D721Med (cell line): Measurements from ENCODE around the gene LINC01488.

Experiments
- DNase-seq: peaks from one replicate; pipeline ENCODE4 v3.0.0; 2011; ENCODE audit warnings: low spot score; ENCODE audit not compliant: insufficient read length
- FAIRE-seq: peaks from 2 replicates; lab custom pipeline; 2011; peaks lifted over from hg19 to GRCh38; lab: Jason Lieb, UNC
- CTCF ChIP-seq: IDR thresholded peaks from 2 replicates; pipeline ENCODE4 v1.5.1; 2012; ENCODE audit warnings: mild to moderate bottlenecking, control low read depth; ENCODE audit not compliant: insufficient read depth; ENCODE audit errors: missing control alignments

LINC01488 gene

GRCh38 chr11:69514771-69515170, 33.3 kb downstream of the LINC01488 start:
- TF ChIP-seq CTCF = no peak
- FAIRE-seq (no peak), DNase-seq (no peak)

- no peak for FAIRE-seq
- TF ChIP-seq CTCF = no peak
- DNase-seq = no peak
Measured at GRCh38 chr11:69515271-69516245, 34.1 kb downstream of the LINC01488 start.

- FAIRE-seq = no peak
- no peak for TF ChIP-seq CTCF
- DNase-seq = no peak
Measured at GRCh38 chr11:69516526-69516925, 35.1 kb downstream of the LINC01488 start.

- DNase-seq (no peak), FAIRE-seq (no peak)
- TF ChIP-seq CTCF = no peak
Measured at GRCh38 chr11:69518081-69518950, 36.9 kb downstream of the LINC01488 start.

- no peak for DNase-seq
- no peak for FAIRE-seq
- no peak for TF ChIP-seq CTCF
Measured at GRCh38 chr11:69520186-69520916, 38.9 kb downstream of the LINC01488 start.

- no peak for TF ChIP-seq CTCF
- DNase-seq (no peak), FAIRE-seq (no peak)
Measured at GRCh38 chr11:69521457-69521856, 40.0 kb downstream of the LINC01488 start.
